GM23338 (cell line): Measurements from ENCODE around the gene SLC24A1.

ENCODE experiments used
- EZH2 ChIP-seq: fragments of 200-600 bp; sonication (generic); IDR thresholded peaks from one replicate; pipeline ENCODE4 v1.8.0; 2017; ENCODE audit warnings: antibody characterized with exemption, mild to moderate bottlenecking, low read depth; ENCODE audit not compliant: unreplicated experiment
- POLR2AphosphoS5 ChIP-seq: IDR thresholded peaks from 2 replicates; pipeline ENCODE4 v1.6.1; 2016; ENCODE audit warnings: antibody characterized with exemption, low read depth
- TF ChIP-seq, protein P1 (sequence below), 2 experiments: fragments of 200-600 bp in 1 of 2; sonication (generic) in 1 of 2; conservative IDR thresholded peaks; 2 replicates each; pipeline versions ENCODE4 v1.5.1 to v1.6.1; 2016 to 2017; ENCODE audit warnings: antibody characterized with exemption in 2 of 2, low read depth in 2 of 2, mild to moderate bottlenecking in 2 of 2, moderate library complexity in 1 of 2

- TF ChIP-seq, protein P1, sequence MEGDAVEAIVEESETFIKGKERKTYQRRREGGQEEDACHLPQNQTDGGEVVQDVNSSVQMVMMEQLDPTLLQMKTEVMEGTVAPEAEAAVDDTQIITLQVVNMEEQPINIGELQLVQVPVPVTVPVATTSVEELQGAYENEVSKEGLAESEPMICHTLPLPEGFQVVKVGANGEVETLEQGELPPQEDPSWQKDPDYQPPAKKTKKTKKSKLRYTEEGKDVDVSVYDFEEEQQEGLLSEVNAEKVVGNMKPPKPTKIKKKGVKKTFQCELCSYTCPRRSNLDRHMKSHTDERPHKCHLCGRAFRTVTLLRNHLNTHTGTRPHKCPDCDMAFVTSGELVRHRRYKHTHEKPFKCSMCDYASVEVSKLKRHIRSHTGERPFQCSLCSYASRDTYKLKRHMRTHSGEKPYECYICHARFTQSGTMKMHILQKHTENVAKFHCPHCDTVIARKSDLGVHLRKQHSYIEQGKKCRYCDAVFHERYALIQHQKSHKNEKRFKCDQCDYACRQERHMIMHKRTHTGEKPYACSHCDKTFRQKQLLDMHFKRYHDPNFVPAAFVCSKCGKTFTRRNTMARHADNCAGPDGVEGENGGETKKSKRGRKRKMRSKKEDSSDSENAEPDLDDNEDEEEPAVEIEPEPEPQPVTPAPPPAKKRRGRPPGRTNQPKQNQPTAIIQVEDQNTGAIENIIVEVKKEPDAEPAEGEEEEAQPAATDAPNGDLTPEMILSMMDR (conservative IDR thresholded peaks at IDR 0.05; ENCODE audit: low read depth in 2 of 2): no peak
- TF ChIP-seq EZH2 (no peak), POLR2AphosphoS5 (no peak)
Observed at GRCh38 chr15:65659502-65660052, 37.8 kb downstream of the SLC24A1 start.
